ENCODE measurements around the gene UBFD1. TPM values are rescaled to one million over a fixed set of nuclear protein-coding genes. Genes with fewer than 3 reads are reported as not detected.

Gene UBFD1, protein sequence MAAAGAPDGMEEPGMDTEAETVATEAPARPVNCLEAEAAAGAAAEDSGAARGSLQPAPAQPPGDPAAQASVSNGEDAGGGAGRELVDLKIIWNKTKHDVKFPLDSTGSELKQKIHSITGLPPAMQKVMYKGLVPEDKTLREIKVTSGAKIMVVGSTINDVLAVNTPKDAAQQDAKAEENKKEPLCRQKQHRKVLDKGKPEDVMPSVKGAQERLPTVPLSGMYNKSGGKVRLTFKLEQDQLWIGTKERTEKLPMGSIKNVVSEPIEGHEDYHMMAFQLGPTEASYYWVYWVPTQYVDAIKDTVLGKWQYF
- total RNA-seq, result 80.7 and 102 TPM in 2 replicates

DNA sequence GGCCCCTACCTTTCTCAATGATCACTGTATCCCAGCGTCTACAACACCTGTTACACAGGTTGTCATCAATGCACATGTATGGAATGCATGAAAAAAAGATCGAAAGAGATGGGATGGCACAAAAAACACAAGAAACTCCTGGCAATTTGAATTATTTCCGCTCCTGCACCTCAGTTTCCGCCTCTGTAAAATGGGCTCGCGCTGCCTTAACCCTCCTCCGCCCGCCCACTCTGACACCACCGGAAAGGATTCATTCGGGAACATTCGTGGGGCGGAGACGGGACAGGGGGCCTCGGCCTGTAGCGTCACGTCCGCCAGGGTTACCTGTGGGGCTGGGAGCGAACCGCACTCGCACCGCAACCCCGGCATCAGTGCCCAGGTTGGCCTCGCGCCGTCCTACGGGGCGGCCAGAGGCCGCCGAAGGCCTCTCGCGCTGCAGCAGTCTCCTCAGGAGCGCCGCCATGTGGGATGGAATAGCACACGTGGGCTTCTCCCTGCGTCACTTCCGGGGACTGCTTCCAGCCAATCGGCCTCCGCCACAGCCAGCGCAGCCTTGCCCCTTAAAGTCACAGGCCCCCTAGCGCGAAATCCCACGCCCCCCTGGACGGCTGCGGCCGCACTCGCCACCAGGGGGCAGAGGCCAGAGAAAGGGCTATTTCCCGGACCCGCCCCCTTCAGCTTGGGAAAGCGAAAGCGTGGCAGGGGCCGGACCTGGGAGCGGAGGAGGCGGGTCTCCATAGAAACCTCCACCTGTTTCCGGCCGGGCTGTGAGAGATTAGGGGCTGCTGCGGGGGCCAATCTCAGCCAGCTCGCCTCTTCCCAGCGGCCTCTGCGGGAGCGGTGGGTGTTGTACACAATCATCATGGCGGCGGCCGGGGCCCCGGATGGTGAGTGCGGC, at the start of gene UBFD1, which contains the start of gene EARS2:
Gene UBFD1 (plus strand): TSS at position 847 of the 898 bp plus-strand sequence. CDS start 16 bp downstream, at position 863.
Gene EARS2 (minus strand): TSS at position 470 of the 898 bp plus-strand sequence. CDS start 7 bp downstream, at position 463.

DNA sequence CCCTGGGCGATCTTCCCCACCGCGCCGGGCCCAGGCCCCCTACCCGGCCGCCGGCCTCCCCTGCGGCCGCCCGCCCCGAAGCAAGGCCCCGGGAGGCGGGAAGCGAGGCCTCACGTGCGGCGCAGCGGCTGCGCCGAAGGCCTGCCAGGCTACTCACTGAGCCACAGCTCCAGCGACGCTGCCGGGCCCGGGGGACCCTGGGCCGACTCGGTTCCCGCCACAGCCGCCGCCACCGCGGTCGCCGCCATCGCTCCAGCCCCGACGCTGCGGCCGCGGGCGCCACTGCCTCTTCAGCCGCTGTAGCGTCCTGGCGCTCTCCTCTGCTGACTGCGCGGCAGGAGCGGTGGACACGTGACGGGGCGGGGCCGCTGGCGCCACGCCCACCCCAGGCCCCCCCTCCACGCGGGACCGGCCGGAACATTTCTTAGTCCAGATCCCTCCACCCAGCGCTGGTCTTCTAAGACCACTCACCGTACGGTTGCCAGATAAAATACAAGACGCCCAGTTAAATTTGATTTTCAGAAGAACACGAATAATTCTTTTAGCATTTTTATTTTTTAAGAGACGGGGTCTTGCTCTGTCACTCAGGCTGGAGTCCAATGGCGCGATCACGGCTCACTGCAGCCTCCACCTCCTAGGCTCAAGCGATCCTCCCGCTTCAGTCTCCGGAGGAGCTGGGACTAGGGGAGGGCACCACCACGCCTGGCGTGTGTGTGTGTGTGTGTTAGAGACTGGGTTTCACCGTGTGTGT, 47.2 kb upstream of the UBFD1 start, which contains the start of gene GGA2:
Gene GGA2 (minus strand): TSS at position 331 of the 751 bp plus-strand sequence. CDS start 83 bp downstream, at position 248.

DNA sequence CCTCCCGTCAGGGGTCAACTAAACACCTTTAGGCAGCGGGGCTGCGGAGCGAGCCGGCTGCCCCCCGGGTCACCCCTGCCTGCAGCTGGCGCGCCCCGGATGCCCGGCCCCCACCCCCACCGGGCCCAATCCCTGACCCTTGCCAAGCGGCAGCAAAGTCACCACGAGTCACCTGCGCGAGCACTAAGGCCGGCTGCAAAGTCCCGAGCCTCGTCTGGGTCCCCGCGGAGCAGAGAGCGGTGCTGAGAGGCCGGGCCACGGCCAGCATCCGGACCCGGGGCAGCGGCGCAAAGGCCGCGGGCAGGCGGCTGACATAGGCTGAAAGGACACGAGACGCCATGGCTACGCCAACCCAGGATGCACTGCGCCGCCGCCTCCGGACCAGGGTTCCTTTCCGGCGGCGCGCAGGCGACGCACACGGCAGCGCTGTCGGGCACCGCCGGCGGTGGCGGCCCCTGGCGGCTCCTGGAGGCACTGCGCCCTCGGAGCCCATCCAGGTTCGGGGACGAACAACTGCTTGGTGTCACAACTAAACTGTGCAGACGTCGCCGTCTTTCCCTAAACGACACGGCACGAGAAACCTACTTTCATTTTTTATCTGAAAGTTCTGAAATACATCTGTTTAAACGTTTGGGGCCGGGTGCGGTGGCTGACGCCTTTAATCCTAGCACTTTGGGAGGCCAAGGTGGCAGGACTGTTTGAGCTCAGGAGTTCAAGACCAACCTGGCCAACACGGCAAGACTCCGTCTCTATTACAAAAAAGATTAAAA, 38.6 kb downstream of the UBFD1 start, which contains the start of gene NDUFAB1:
Gene NDUFAB1 (minus strand): TSS at position 366 of the 770 bp plus-strand sequence. CDS start 26 bp downstream, at position 340.

Other genes starting within 250 kb of the UBFD1 start
- gene COG7, start 104.5 kb upstream of the UBFD1 start, total RNA-seq, result 15.2 and 29.7 TPM in 2 replicates
- gene GGA2, start 47.2 kb upstream of the UBFD1 start, total RNA-seq, result 11.8 and 12.9 TPM in 2 replicates
- gene EARS2, start 377 bp upstream of the UBFD1 start, total RNA-seq, result 23.6 and 24.3 TPM in 2 replicates
- gene NDUFAB1, start 38.6 kb downstream of the UBFD1 start, total RNA-seq, result 180 and 199 TPM in 2 replicates
- 4.8 and 4.9 TPM in 2 replicates for gene PALB2, start 83.6 kb downstream of the UBFD1 start, total RNA-seq
- 29.7 and 47.1 TPM in 2 replicates for gene DCTN5, start 83.7 kb downstream of the UBFD1 start, total RNA-seq
- gene PLK1, start 121.2 kb downstream of the UBFD1 start, total RNA-seq, result 79.8 and 89.4 TPM in 2 replicates
- 0.35 and 1.7 TPM in 2 replicates for gene ERN2, start 155.5 kb downstream of the UBFD1 start, total RNA-seq
- gene CHP2, start 197.3 kb downstream of the UBFD1 start, total RNA-seq, result not detected in 2 replicates